Activated CD4-positive, alpha-beta T cell treated with anti-CD3 and anti-CD28 coated beads, Interleukin-2, Interleukin-4, amounts not matched to agents 100 ng/mL and 50 ng/mL, durations not matched to agents 16 hours and 8 hours (primary cell): ENCODE data around the gene SELENON.

ENCODE experiments used
- DNase-seq: peaks from one replicate; pipeline ENCODE4 v3.0.0-alpha.2; 2020; ENCODE audit warnings: low spot score

The SELENON gene

DNA sequence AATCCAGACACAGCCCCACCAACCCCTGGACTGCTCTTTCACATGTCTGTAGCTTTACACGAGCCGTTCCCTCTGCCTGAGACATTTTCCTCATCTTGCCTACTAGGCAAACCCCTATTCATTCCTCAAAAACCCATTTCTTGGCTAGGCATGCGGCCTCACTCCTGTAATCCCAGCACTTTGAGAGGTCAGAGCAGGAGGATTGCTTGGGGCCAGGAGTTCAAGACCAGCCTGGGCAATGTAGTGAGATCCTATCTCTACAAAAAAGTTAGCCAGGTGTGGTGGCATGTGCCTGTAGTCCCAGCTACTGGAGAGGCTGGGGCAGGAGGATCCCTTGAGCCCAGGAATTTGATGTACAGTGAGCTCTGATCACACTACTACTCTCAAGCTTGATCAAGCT, 64.4 kb downstream of the SELENON start:
- no peak for DNase-seq

DNA sequence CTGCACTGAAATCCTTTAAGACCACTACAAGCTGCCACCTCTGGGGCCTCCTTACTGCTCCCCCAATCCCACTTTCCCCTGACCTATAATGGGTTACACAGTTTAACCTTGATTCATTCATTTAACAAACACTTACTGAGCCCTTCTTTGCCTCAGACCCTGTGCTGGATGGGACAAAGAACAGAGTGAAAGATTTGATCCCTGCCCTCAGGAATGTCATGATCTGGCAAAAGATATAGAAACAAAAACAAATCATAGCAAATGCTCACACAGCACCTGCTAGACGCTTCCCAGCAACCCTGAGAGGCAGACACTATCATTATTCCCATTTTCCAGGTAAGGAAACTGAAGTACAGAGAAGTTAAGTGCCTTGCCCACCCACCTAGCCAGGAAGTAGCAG, 66.3 kb downstream of the SELENON start:
- DNase-seq = no peak

DNA sequence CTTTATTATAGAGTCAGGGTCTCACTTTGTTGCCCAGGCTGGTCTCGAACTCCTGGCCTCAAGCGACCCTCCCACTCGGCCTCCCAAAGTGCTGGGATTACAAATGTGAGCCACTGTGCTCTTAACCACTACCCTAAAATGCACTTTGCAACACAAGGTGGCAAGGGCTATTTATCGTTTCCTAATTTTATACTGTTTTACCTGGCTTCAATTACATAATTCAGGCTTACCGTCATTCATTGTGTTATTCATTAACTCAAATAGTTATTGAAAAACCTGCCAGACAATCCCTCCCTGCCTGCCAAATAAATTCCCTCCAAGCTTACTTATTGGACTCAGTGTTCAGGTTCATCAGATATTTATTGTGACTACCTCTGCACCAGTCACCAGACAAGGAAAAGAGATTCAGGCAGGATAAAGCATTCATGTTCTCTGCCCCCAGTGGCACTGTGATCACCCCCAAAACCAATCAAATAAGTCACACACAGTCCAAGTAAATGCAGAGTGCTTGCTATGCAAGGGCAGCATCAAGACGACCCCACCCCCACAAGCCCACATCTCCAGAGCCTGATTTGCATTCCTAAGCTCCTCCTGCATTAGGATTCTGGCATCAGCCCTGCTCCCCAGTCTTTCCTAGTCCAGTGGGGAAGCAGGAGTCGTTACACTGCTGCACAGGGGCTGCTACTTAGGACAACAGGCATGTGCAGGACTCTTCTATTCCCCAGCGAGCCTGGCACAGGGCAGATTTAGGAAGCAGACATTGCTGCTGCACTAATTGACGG, 67.4 kb downstream of the SELENON start:
- DNase-seq = no peak
